DOHH2 (cell line): ENCODE data around the gene CAND1.

ENCODE experiments used
- EZH2phosphoT487 ChIP-seq: fragments of 200-600 bp; sonication (generic); IDR thresholded peaks from 2 replicates; pipeline ENCODE4 v1.6.1; 2017; ENCODE audit warnings: borderline replicate concordance, mild to moderate bottlenecking, antibody characterized with exemption, low read length, moderate library complexity, mixed read lengths
- TF ChIP-seq, protein P1 (sequence below): fragments of 200-600 bp; sonication (generic); IDR thresholded peaks from one replicate; pipeline ENCODE4 v1.5.1; 2014; ENCODE audit warnings: antibody characterized with exemption, mild to moderate bottlenecking, low read depth, low read length; ENCODE audit not compliant: poor library complexity, severe bottlenecking

DNA sequence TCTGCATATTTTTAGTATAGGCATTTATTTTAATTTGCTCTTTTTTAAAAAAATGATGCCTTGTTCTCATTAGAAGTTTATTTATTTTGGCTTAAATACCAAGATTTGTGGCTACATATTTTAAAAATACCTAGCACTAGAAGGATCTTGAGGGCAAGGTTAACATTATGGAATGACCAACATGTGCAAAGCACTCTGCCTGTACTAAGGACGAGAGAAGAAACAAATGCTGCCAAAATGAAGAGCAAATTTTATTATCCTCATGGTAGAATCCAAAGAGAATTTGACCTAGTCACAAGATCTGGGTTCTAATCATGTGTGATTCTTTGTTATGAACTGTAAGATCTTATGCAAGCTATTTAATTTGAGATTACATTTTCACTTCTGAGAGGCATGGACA, 2.8 kb downstream of the CAND1 start:
- TF ChIP-seq, protein P1, sequence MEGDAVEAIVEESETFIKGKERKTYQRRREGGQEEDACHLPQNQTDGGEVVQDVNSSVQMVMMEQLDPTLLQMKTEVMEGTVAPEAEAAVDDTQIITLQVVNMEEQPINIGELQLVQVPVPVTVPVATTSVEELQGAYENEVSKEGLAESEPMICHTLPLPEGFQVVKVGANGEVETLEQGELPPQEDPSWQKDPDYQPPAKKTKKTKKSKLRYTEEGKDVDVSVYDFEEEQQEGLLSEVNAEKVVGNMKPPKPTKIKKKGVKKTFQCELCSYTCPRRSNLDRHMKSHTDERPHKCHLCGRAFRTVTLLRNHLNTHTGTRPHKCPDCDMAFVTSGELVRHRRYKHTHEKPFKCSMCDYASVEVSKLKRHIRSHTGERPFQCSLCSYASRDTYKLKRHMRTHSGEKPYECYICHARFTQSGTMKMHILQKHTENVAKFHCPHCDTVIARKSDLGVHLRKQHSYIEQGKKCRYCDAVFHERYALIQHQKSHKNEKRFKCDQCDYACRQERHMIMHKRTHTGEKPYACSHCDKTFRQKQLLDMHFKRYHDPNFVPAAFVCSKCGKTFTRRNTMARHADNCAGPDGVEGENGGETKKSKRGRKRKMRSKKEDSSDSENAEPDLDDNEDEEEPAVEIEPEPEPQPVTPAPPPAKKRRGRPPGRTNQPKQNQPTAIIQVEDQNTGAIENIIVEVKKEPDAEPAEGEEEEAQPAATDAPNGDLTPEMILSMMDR: no peak
- no peak for TF ChIP-seq EZH2phosphoT487
